Pons (tissue), 1 donor: ENCODE measurements around the gene NIN.

ENCODE experiments used
- DNase-seq: peaks from one replicate; pipeline ENCODE4 v3.0.0-alpha.2; 2016; ENCODE audit warnings: low spot score

Gene NIN

GRCh38 chr14:50763382-50764007 is 67.5 kb downstream of the NIN start:
- DNase-seq, result no peak

DNA sequence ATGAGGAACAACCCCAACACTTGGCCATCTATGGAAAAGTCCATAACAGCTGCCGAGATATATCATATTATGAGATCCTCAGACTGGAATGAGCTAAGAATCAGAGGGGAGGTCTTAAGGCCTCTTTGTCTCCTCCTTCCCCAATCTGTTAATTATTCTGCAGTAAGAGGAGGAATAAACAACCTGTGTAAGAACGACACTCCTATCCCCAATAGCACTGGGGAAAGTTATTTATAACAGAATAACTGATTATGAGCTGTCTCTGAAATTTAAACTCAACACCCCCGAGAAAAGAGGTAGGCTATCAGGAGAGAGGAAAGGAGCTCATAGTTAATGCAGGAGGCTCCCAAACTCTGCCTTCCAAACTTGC is 68.0 kb downstream of the NIN start:
- no peak for DNase-seq

DNA sequence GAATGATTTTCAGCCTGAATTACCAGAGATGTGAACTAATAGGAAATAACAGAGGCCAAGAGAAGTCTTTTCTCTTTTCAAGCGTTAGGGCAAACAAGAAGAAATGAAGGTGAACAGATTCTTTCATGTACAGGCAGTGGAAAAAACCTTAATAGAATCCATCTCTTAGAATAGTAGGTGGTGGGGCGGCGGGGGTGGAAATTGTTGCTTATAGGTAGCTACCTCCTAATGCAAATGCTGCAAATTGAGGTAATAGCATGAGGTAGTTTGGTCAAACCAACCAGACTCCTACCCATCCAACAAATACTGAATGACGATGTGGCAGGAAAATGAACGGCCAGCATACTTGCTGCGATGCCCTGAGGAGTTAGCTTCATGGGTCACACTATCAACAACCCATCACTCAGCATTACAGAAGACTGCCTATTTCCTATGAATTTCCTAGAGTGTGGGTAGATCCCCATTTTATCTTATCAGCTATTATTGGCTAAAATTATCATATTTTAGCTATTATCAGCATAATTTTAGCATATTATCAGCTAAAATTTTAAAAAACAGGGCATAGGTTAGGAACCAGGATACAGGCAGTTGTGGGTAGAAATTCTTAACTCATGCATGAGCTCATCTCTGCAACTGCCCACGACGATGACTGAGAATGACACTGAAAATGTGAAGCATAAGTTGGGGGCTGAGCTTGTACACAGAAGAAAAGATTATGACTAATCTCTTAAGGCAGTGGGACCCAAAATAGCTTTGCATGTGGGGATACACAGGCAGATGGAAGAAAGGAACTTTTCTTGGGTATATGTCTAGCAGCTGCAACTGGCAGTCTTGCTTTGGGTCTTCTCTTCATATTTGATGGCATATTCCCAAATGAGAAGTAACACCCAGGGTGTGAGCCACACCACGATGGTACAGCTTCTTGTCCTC is 68.7 kb downstream of the NIN start:
- DNase-seq, result no peak

GRCh38 chr14:50759800-50760543 is 71.0 kb downstream of the NIN start:
- no peak for DNase-seq

DNA sequence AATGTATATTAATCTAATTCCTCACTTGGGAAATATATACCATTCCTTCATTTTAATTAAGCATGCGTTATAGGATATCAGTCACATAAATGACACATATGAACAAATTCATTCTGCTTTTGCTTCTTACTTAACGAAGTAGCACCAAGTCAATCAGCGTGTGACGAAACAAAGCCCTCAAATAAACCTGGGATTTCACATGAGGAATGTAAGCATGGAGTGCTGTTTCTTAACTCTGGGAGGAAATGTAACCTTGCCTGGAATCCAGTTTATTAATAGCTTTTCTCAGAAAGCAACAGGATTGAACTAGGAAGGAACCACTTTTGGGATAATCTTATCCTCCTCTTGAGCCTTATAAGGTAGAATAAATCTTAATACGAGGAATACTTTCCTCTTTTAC is 72.0 kb downstream of the NIN start:
- DNase-seq, result no peak

DNA sequence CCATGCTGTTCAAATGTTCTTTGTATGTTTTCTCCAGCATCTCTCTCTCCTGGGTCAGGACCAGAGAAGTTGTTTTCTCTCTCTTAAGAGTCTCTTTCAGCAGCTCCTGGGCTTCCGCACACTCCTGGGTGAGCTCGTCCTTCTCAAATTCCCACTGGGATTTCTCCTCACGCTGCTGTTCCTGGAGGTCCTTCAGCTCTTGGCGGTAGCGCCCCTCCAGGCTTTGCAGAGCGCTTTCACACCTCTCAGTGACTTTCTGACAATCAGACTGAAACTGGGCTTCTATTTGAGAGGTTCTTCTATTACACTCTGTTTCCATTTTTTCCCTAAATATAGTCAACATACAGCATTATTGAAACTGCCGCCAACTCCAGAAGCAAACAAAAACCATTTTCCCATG is 72.7 kb downstream of the NIN start:
- no peak for DNase-seq

DNA sequence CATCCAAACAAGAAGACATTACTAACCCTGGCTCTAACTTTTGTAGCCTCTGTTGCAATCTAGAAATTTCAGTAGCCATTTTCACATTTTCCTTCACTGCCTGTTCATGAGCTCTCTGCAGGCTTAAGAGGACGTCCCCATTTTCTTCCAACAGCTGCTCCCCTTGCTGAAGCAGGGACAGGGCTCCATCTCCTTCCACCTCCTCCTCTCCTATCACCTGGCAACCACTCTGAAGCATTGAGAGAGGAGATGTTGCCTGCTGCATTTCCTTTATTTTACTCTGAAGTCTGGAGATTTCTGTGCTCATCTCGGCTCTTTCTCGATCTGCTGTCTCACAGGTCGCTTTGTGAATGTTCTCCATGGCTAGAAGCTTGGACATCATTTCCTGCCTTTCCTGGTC is 73.3 kb downstream of the NIN start:
- DNase-seq, result no peak

DNA sequence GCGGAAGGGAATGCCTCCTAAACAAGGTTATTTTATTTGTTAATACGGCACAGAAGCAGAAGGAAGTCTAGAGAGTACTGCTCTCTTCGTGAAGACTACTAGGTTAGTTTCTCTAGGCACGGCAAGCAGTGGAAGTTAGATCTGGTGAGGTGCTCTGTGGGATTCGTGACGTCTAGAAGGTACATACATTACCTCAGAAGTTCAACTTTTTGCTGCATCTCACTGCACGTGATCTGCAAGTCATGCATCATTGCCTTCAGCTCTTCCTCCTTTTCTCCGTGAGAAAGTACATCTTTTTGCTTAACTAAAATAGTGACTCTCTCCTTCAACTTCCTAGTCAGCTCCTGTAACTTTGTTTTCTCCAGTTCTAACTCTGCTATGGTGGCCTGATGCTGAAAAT is 74.7 kb downstream of the NIN start:
- no peak for DNase-seq

- no peak for DNase-seq
These were observed 80.6 kb downstream of the NIN start for GRCh38 chr14:50750323-50750722.

GRCh38 chr14:50745401-50746058 is 85.4 kb downstream of the NIN start:
- no peak for DNase-seq

GRCh38 chr14:50744231-50744630 is 86.7 kb downstream of the NIN start:
- peak; percentile 35 for DNase-seq

GRCh38 chr14:50741567-50741966 is 89.4 kb downstream of the NIN start:
- no peak for DNase-seq

DNA sequence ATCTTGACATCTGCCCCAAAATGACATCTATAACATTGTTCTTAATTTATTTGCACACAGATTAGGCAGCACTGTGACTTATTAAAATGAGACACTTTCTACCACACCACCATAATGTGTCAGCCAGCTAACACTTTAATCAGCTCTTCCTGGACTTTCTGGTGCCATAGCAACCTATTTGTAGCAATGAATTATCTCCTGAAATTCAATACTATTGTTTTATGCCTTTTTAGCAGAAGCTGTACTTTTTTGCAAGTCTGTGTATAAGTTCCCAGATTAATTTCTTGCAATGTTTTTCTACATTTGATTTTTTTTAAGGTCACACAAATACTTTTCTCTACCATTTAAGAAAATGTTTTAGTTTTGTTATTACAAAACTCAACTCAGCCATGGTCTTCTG is 90.1 kb downstream of the NIN start:
- no peak for DNase-seq

GRCh38 chr14:50739186-50739585 is 91.8 kb downstream of the NIN start:
- no peak for DNase-seq

- no peak for DNase-seq
These were observed 94.0 kb downstream of the NIN start for GRCh38 chr14:50736932-50737419.

DNA sequence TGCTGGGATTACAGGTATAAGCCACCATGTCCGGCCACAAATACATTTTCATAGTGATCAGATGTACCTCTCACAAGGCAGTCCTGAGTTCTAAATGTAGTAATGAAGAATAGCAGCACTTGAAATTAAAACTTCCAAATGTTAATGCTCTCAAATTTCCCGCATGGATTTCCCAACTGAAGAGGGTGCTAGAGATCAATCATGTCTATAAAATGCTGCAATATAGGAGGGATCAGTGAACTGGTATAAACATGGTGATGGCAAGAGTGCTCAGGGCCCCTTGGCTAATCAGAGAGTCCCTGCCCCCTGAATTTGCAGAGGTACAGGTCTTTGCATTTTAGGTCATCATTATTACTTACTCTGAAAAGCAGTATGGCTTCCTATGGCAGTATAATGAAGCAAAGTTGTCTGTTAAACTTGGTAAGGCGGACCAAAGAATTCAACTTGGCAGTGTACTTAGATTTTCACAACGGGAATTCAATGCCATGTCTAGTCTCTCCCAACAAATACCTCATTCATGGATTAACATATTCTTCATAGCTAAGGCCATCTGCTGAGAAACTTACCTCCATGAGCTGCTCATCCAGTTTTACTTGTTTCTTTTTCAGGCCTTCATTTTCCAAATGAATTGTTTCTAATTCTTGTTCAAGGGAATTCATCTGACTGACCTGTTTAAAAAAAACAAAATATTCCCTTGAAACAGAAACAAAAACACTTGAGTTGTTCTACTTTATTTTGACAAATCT is 95.8 kb downstream of the NIN start:
- DNase-seq, result no peak

- DNase-seq, result no peak
These were observed 97.5 kb downstream of the NIN start for GRCh38 chr14:50733494-50733893.

GRCh38 chr14:50728836-50729235 is 102.1 kb downstream of the NIN start:
- no peak for DNase-seq

- no peak for DNase-seq
These were observed 104.4 kb downstream of the NIN start for GRCh38 chr14:50726372-50727107.

- no peak for DNase-seq
These were observed 105.2 kb downstream of the NIN start for GRCh38 chr14:50725761-50726160.
